Progenitor cell of endocrine pancreas (in vitro differentiated cells): ENCODE measurements around the gene CIBAR2. TPM values are rescaled to one million over a fixed set of nuclear protein-coding genes. Genes with fewer than 3 reads are reported as not detected.

Experiments
- DNase-seq: peaks from one replicate; pipeline ENCODE4 v3.0.0; 2021; ENCODE audit warnings: low spot score; ENCODE audit not compliant: unreplicated experiment
- H3K27ac Mint-ChIP-seq: 2 replicates; pipeline ENCODE4 v1.8.0; 2021; ENCODE audit warnings: mild to moderate bottlenecking, moderate library complexity, mixed read lengths
- H3K27me3 Mint-ChIP-seq: 2 replicates; pipeline ENCODE4 v1.8.0; 2021; ENCODE audit warnings: mixed read lengths
- H3K36me3 Mint-ChIP-seq: 2 replicates; pipeline ENCODE4 v1.8.0; 2022; ENCODE audit warnings: mixed read lengths; ENCODE audit not compliant: insufficient read depth
- H3K4me1 Mint-ChIP-seq: 2 replicates; pipeline ENCODE4 v1.8.0; 2021; ENCODE audit warnings: low read depth, mixed read lengths
- H3K4me3 Mint-ChIP-seq: 2 replicates; pipeline ENCODE4 v1.8.0; 2021; ENCODE audit warnings: low read depth, mild to moderate bottlenecking, moderate library complexity, mixed read lengths
- H3K9me3 Mint-ChIP-seq: 2 replicates; pipeline ENCODE4 v1.8.0; 2021; ENCODE audit warnings: low read depth, mixed read lengths
- total RNA-seq: library from RNA; stranded (reverse); gene quantifications from 2 replicates; pipeline ENCODE4 v1.2.1, GENCODE V29; 2021
- TF ChIP-seq, protein P1 (sequence below): fragments of 200-600 bp; sonication (generic); IDR thresholded peaks from one replicate; pipeline ENCODE4 v1.5.0; 2021; ENCODE audit warnings: antibody characterized with exemption, mild to moderate bottlenecking; ENCODE audit not compliant: unreplicated experiment

CIBAR2 gene
- total RNA-seq, 1 donor from 2014 or later, result 0.43 TPM

DNA sequence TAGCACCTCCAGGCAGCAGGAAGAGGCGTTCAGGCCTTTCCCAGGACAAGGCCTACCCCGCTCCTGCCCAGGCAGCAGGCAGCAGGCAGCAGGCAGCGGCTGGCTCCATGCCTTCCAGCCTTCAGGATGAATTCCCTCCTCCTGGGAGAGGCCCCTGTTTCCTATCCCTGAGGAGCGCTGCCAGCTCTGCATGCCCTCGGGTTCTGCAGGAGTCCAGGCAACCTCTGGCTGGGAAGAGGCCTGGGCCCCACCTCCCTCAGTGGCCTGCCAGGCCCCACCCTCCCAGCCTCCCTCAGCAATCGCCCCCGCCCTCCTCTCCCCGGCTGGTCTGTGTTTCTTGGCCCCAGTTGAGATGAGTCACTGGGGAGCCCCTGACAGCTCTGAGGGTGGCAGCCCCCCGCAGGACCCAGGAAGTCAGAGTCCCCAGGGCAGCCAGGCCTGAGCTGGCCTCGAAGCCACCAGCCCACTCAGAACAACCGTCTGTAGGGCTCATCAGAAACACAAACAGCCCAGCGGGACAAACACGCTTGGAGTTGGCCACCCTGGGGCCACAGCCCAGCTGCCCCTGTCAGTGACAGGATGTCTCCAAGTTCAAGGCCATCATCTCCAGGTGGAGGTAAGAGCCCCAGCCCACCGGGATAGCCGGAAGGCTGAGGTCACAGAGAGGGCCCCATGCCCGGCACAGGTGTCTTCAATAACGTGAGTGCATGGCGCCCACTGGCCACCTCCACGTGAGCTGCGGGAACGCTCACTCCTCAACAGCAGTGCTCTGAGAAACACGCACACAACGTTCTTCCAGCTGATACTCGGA, 39.5 kb upstream of the CIBAR2 start:
- Mint-ChIP-seq H3K4me3 (no peak overlapping the region), H3K27me3 (peaks cover 18% of the 10 kb centered on the region), H3K4me1 (peaks cover 6% of the 10 kb centered on the region), H3K36me3 (no peaks in the 10 kb centered on the region), H3K9me3 (no peaks in the 10 kb centered on the region), H3K27ac (no peak overlapping the region)
- TF ChIP-seq, protein P1, sequence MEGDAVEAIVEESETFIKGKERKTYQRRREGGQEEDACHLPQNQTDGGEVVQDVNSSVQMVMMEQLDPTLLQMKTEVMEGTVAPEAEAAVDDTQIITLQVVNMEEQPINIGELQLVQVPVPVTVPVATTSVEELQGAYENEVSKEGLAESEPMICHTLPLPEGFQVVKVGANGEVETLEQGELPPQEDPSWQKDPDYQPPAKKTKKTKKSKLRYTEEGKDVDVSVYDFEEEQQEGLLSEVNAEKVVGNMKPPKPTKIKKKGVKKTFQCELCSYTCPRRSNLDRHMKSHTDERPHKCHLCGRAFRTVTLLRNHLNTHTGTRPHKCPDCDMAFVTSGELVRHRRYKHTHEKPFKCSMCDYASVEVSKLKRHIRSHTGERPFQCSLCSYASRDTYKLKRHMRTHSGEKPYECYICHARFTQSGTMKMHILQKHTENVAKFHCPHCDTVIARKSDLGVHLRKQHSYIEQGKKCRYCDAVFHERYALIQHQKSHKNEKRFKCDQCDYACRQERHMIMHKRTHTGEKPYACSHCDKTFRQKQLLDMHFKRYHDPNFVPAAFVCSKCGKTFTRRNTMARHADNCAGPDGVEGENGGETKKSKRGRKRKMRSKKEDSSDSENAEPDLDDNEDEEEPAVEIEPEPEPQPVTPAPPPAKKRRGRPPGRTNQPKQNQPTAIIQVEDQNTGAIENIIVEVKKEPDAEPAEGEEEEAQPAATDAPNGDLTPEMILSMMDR, result no peak
- DNase-seq, result no peak

GRCh38 chr16:85151079-85151602, 38.9 kb upstream of the CIBAR2 start:
- H3K36me3 Mint-ChIP-seq, result no peaks in the 10 kb centered on the region
- H3K27ac Mint-ChIP-seq, result peak overlapping the region; percentile 42
- no peak overlapping the region for H3K4me3 Mint-ChIP-seq
- peaks cover 22% of the 10 kb centered on the region for H3K27me3 Mint-ChIP-seq
- no peaks in the 10 kb centered on the region for H3K4me1 Mint-ChIP-seq
- H3K9me3 Mint-ChIP-seq, result no peaks in the 10 kb centered on the region
- TF ChIP-seq, protein P1, result no peak
- DNase-seq, result no peak

GRCh38 chr16:85150331-85150940, 38.2 kb upstream of the CIBAR2 start:
- DNase-seq, result no peak
- H3K27ac Mint-ChIP-seq, result no peak overlapping the region
- H3K9me3 Mint-ChIP-seq, result no peaks in the 10 kb centered on the region
- H3K4me3 Mint-ChIP-seq, result no peak overlapping the region
- no peaks in the 10 kb centered on the region for H3K36me3 Mint-ChIP-seq
- TF ChIP-seq, protein P1, result no peak
- peaks cover 22% of the 10 kb centered on the region for H3K27me3 Mint-ChIP-seq
- H3K4me1 Mint-ChIP-seq, result no peaks in the 10 kb centered on the region

DNA sequence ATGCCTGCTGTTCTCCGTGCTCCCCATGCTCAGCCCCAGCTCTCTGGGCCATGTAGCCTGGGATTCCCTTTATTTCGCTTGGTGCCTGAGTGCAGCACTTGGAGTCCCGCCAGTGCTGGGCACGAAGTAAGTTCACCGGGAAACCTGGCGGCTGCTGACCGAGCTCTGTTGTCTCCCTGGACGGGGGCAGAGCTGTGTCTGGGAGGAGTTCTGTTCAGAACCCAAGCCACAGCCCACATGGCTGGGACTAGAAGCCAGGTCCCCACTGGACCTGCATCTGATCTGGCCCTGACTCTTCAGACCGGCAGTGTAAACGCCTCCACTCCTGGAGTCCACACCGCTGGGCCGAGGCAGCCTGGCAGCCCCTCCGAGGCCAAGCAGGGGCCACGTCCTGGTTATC, 37.5 kb upstream of the CIBAR2 start:
- TF ChIP-seq, protein P1, result no peak
- Mint-ChIP-seq H3K4me3 (no peak overlapping the region), H3K36me3 (no peaks in the 10 kb centered on the region), H3K4me1 (no peaks in the 10 kb centered on the region), H3K9me3 (no peaks in the 10 kb centered on the region), H3K27ac (no peak overlapping the region), H3K27me3 (peaks cover 22% of the 10 kb centered on the region)
- DNase-seq, result no peak

- Mint-ChIP-seq H3K27ac (no peak overlapping the region), H3K27me3 (peaks cover 19% of the 10 kb centered on the region), H3K9me3 (no peaks in the 10 kb centered on the region), H3K4me1 (no peaks in the 10 kb centered on the region), H3K4me3 (no peak overlapping the region), H3K36me3 (no peaks in the 10 kb centered on the region)
- TF ChIP-seq, protein P1, result no peak
- no peak for DNase-seq
Observed at GRCh38 chr16:85148931-85149330, 36.7 kb upstream of the CIBAR2 start.
